Activated naive CD4-positive, alpha-beta T cell treated with anti-CD3 and anti-CD28 coated beads, Interleukin-2, amount 50 U/mL, for 24 hours (primary cell): Measurements from ENCODE around the gene GOSR2.
A peak's percentile ranks its signal among the peaks of the same experiment; 100 is the strongest.

Experiments used
- H3K27ac Mint-ChIP-seq: one replicate; pipeline ENCODE4 v1.8.0; 2021; ENCODE audit warnings: mild to moderate bottlenecking, mixed read lengths
- H3K27me3 Mint-ChIP-seq: one replicate; pipeline ENCODE4 v1.8.0; 2021; ENCODE audit warnings: mixed read lengths
- H3K36me3 Mint-ChIP-seq: one replicate; pipeline ENCODE4 v1.8.0; 2021; ENCODE audit warnings: mixed read lengths
- H3K4me1 Mint-ChIP-seq: one replicate; pipeline ENCODE4 v1.8.0; 2021; ENCODE audit warnings: mixed read lengths
- H3K4me3 Mint-ChIP-seq: one replicate; pipeline ENCODE4 v1.8.0; 2021; ENCODE audit warnings: mild to moderate bottlenecking, mixed read lengths
- H3K9me3 Mint-ChIP-seq: one replicate; pipeline ENCODE4 v1.8.0; 2021; ENCODE audit warnings: mixed read lengths

Gene GOSR2

DNA sequence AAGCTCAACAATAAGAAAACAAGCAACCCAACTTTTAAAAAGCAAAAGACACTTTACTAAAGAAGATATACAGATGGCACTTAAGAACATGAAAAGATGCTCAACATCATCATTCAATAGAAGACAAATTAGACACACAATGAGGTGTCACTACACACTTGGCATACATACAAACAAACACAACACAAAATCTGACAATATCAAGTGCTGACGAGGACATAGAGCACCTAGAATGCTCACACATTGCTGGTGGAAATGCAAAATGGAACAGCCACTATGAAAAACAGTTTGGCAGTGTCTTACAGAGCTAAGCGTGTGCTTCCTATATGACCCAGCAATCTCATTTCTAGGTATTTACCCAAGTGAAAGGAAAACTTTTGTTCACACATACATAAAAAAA, 37.2 kb downstream of the GOSR2 start:
- Mint-ChIP-seq H3K9me3 (peaks cover 10% of the 10 kb centered on the region), H3K4me1 (peaks cover 3% of the 10 kb centered on the region), H3K27me3 (no peaks in the 10 kb centered on the region), H3K36me3 (peaks cover 16% of the 10 kb centered on the region), H3K4me3 (no peak overlapping the region), H3K27ac (no peak overlapping the region)

DNA sequence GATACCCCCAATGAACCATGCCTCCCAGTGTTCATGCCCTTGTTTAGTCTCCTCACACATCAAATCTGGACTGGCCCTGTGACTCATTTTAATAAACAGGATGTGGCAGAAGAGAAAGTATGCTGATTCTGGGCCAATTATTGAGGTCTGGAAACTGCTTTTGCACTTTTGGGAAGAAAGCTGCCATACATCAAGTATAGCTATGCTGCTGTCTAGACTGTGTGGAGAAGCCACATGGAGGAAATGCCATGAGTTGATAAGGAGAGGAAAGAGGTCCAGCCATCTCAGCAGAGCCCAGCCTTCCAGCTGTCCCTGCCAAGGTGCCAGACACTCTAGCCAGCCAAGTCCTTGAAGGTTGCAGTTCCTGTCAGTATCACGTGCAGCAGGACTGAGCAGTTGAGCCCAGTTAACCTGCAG, 39.4 kb downstream of the GOSR2 start:
- peaks cover 13% of the 10 kb centered on the region for H3K36me3 Mint-ChIP-seq
- peaks cover 3% of the 10 kb centered on the region for H3K27me3 Mint-ChIP-seq
- H3K27ac Mint-ChIP-seq = no peak overlapping the region
- peaks cover 3% of the 10 kb centered on the region for H3K4me1 Mint-ChIP-seq
- H3K9me3 Mint-ChIP-seq = peaks cover 10% of the 10 kb centered on the region
- no peak overlapping the region for H3K4me3 Mint-ChIP-seq

DNA sequence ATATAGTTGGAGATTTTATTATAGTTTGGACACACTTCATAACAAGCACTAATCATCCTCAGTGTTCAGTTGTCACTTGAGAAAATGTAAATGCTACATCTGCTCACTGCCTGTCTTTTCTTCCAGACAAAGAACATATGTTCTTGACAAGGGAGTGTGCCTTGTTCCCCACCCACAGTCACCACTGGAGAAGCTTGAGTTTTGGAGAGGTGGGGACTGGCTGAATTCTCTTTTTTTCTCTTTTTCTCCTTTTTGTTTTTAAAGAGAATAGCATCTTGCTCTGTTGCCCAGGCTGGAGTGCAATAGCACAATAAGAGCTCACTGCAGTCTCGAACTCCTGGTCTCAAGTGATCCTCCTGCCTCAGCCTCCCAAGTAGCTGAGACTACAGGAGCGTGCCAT, 40.6 kb downstream of the GOSR2 start:
- Mint-ChIP-seq H3K9me3 (peaks cover 10% of the 10 kb centered on the region), H3K27me3 (peaks cover 6% of the 10 kb centered on the region), H3K4me3 (no peak overlapping the region), H3K4me1 (peaks cover 3% of the 10 kb centered on the region), H3K27ac (no peak overlapping the region), H3K36me3 (peaks cover 18% of the 10 kb centered on the region)

DNA sequence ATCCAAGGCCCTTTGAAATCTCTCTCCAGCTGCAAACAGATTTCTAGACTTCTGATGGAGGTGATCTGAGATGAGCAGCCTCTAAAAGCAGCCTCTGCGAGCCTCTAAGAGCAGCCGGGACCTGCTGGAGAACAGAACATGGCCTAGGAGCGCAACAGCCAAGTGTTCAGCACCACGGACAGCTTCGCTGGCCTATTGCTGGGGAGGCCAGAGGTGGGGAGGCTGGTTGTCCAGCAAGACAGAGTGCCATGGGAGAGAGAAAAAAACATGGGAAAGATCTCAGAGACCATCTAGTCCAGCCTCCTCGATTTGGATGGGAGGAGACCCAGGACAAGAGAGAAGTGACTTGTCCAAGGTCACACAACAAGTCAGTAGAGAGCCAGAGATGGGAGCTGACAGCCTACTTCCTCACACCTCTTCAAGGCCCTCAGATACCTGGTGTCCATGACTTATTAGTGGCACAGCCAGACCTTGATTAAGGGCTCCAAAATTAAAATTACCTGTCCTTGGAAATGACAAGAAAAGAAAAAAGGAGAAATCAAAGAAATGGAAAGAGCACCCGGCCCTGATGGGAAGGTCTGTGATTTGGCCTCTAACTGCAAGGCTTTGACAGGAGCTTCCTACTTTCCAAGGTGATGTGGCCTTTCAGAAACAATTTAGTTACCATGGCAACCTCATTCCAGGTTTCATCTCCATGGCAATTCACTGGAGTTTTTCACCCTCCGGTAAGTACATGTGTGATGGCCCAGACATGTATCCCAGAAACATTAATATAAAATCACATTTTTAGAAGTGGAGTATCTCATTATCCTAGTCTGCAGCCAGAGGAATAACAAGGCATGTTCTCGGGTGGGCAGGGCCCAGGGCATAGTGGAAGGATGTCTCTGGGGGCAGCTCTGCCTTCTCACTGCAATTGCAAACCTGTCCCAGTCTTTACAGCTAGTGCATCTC, 41.6 kb downstream of the GOSR2 start:
- Mint-ChIP-seq H3K36me3 (peaks cover 20% of the 10 kb centered on the region), H3K4me3 (no peak overlapping the region), H3K9me3 (peaks cover 10% of the 10 kb centered on the region), H3K27me3 (peaks cover 6% of the 10 kb centered on the region), H3K4me1 (peaks cover 3% of the 10 kb centered on the region), H3K27ac (no peak overlapping the region)

DNA sequence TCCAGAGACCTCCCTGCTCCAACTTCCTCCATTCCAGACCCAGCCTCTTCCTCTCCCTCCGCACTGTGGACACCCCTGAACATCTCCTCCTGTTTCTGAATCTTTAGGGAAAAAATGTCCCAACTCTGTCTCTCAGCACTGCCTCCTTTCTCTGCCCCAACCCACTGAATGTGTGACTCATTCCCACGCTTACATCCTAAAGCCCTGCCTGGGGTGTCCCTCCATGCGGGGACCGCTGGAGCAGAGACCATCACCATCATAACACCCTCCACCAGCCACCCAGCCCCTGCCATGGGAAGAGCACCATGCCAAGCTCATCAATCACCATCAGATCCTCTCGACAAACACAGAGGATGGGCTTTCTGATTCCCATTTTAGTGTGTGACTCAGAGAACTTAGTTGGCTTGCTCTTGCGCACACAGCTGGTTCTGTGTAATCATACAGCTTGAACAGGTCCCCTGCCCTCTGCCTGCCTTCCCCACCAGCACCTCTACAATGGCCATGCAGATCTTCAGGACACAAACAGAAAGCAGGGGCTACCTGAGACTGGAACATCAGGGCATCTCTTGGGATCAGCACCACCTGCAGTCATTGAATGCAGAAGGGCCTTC, 45.4 kb downstream of the GOSR2 start:
- H3K27me3 Mint-ChIP-seq = peaks cover 6% of the 10 kb centered on the region
- peaks cover 22% of the 10 kb centered on the region for H3K36me3 Mint-ChIP-seq
- no peak overlapping the region for H3K27ac Mint-ChIP-seq
- no peaks in the 10 kb centered on the region for H3K4me1 Mint-ChIP-seq
- H3K4me3 Mint-ChIP-seq = no peak overlapping the region
- no peaks in the 10 kb centered on the region for H3K9me3 Mint-ChIP-seq

DNA sequence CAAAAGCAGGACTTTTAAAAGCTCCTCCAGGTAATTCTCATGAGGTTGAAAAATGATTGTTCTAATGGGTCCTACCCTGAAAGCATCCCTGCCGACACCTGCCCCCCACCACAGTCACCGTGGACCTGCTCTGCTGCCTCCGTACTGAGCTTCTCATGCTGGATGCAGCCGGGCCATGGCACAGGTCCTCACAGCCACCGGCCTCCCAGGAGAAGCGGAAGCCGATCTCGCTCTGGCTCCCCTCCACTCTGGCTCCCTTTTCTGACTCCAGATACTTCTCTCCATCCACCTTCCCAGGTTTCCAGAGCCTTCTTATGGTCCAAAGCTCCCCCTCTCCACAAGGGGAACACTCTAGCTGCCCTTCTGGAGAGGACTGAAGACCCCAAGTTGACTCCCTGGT, 45.9 kb downstream of the GOSR2 start:
- Mint-ChIP-seq H3K4me1 (no peaks in the 10 kb centered on the region), H3K4me3 (no peak overlapping the region), H3K27me3 (peaks cover 6% of the 10 kb centered on the region), H3K36me3 (peaks cover 22% of the 10 kb centered on the region), H3K27ac (no peak overlapping the region), H3K9me3 (no peaks in the 10 kb centered on the region)

DNA sequence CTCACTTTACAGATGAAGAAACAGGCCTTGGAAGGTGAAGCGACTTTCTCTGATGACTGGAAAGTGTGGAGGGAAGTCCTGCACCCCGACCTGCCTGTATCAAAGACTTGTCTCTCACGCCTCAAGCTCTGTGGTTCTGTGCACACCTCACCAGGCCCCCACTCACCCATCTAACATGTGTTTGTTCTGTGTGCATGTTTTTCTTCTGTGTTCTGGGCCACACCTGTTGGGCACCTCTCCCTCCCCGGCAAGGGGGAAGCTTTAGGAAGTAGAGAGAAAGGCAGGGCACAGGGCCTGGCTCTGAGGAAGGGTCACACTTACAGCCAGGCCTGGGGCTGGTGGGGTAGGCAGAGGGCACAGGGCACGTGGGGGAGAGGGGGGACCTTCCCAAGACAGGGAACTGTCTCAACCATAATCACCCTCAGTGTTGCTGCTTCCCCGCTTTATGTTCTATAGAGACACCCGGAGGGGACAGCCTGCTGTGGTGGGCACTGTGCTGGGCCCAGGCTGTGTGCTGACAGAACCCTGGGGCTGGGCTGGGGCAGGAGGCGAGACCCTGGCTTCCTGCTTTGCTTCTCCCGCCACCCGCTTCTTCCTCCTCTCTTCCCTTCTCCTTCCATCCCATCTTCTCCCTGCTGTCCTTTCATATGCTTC, 48.8 kb downstream of the GOSR2 start:
- Mint-ChIP-seq H3K36me3 (peaks cover 26% of the 10 kb centered on the region), H3K4me3 (no peak overlapping the region)

DNA sequence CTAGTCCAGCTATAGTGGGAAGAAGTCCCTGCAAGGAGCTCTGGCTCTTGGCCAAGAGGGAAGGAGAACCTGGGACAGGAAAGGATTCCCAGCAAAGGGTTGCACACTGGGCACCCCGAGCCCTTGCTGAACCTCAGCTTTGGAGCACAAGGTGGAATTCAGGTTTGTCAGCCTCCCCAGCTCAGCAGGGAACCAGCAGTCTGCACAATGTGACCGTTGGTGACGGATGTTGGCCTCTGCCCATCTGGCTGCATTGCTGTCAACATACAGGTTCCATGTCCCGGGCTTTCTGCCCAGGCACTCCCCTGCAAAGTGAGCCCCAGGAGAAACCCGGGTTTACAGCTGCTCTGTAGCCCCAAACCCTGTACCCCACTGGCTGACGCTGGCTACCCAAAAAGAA, 49.4 kb downstream of the GOSR2 start:
- Mint-ChIP-seq H3K4me1 (no peaks in the 10 kb centered on the region), H3K36me3 (peaks cover 24% of the 10 kb centered on the region), H3K27me3 (peaks cover 15% of the 10 kb centered on the region), H3K4me3 (no peak overlapping the region), H3K27ac (no peak overlapping the region), H3K9me3 (no peaks in the 10 kb centered on the region)

More for the DNA sequence above, 48.8 kb downstream of the GOSR2 start:
- Mint-ChIP-seq H3K4me1 (no peaks in the 10 kb centered on the region), H3K27ac (no peak overlapping the region), H3K9me3 (no peaks in the 10 kb centered on the region), H3K27me3 (peaks cover 9% of the 10 kb centered on the region)

DNA sequence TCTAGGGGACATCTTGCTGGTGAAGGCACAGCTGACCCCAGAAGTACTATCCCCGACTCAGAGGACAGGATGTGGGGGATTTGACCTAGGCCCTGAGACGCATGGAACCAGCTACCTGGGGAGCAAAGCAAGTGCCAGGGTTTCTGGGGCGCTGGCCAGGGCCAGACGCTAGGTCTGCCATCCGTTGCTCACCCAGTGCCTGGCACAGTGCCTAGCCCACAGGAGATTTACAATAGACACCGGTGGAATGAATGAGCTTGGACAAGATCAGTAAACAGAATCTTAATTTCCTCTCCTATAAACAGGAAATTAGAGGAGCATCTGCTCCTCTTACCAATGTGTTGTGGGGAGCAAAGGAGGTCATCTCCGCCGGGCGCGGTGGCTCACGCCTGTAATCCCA, 51.1 kb downstream of the GOSR2 start:
- Mint-ChIP-seq H3K4me1 (peaks cover 7% of the 10 kb centered on the region), H3K36me3 (peaks cover 15% of the 10 kb centered on the region), H3K4me3 (no peak overlapping the region), H3K27me3 (peaks cover 21% of the 10 kb centered on the region), H3K27ac (no peak overlapping the region), H3K9me3 (no peaks in the 10 kb centered on the region)

DNA sequence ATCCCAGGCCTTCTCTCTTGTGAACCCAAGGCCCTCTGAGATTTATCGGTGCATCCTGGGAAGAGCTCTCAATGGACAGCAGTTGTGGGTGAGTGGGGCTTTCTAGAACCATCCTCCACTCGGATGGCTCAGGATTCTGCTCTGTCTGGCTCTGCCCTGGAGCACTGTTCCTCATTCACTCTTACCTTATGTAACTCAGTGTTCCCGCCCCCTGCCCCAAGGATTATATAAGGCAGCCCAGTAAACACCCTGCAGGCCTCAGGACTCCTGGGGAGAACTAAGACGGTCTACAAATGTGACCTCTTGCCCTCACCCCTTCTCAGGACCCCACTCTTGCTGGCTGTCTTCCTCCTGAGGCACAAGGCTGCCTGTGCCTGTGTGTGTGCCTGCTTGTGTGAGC, 52.3 kb downstream of the GOSR2 start:
- H3K27me3 Mint-ChIP-seq = peaks cover 25% of the 10 kb centered on the region
- H3K27ac Mint-ChIP-seq = no peak overlapping the region
- H3K9me3 Mint-ChIP-seq = no peaks in the 10 kb centered on the region
- no peak overlapping the region for H3K4me3 Mint-ChIP-seq
- peaks cover 14% of the 10 kb centered on the region for H3K4me1 Mint-ChIP-seq
- H3K36me3 Mint-ChIP-seq = peaks cover 10% of the 10 kb centered on the region

DNA sequence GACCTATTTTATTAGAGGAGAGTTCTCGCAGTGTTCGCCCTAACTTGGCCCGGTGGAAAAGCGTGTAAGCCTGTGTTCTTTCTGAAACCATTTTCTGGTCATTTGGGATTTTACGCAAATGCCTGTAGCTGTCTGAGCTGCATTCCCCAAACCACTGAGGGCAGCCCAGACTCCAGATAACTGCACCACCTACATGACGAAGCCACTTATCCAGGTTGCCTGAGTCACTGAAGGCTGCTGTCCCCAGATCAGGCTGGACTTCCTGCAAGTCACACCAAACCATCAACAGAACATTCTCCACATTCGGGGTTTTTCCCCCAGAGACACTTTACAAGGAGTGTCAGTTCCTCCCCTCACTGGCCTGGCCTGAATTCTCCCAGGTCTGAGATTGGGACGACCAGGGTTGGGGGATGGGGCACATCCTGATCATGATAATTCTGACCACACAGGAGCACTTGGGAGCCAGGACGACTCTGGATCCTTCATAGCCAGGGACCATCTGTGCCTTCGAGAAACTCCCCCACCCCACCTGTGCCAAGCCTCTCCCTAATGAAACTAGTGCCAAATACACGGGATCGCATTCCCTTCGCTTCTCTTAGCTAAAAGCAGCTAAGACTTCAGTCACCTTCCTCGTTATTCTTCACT, 53.8 kb downstream of the GOSR2 start:
- Mint-ChIP-seq H3K27ac (no peak overlapping the region), H3K36me3 (peaks cover 8% of the 10 kb centered on the region), H3K4me1 (peaks cover 16% of the 10 kb centered on the region), H3K4me3 (no peak overlapping the region), H3K9me3 (no peaks in the 10 kb centered on the region), H3K27me3 (peaks cover 30% of the 10 kb centered on the region)

DNA sequence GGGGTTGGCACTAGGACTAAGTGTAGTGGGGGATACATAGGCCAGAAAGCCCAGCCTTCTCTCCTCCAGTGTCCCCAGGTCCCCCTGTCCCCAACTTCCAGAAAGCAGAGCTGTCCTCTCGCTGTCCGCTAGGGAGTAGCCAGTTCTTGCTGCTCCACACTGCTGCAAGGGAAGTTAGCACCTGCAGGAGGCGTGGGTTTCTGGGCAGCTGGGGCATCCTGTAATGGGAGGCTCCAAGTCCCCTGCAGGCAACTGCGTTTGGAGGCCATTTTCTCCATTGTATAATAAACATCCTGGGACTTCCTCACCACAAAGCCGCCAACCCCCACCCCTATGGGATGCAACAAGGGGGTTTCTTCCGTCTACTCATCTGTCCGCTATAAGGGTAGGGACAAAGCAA, 54.4 kb downstream of the GOSR2 start:
- no peak overlapping the region for H3K27ac Mint-ChIP-seq
- H3K4me3 Mint-ChIP-seq = peak overlapping the region; percentile 88
- peaks cover 16% of the 10 kb centered on the region for H3K4me1 Mint-ChIP-seq
- H3K27me3 Mint-ChIP-seq = peaks cover 30% of the 10 kb centered on the region
- no peaks in the 10 kb centered on the region for H3K9me3 Mint-ChIP-seq
- peaks cover 8% of the 10 kb centered on the region for H3K36me3 Mint-ChIP-seq

DNA sequence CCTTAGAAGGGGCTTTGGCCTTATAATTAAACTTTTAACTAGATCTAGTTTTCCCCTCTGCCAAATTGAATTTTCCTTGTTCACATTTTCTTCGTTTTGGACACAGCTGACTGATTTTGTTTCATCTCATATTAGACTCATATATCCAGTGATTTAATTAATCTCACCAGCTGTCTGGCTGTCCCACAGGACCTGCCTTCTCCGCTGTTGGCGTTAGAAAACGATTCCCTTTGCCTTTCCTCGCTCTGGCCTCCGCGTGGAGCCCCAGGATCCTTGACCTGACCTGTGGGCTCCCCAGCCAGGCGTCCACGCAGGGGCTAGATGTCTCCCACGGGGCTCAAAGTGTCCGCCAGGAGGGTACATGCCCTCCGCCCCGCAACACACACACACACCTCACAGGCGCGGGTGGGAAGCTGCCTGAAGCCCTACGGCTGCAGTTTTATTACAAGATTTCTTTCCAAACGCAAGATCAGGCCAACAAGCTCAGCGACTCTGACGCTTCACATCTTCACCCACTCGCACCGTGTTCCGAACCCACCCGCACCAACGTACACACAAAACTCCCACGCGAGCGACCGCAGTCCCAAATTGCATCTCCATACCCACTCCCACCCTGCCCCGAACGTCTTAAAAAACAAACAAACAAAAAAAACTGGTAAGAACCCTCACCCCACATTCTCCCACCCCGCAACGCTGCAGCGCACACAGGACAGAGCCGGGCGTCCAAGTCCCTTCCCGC, 55.0 kb downstream of the GOSR2 start:
- Mint-ChIP-seq H3K36me3 (peaks cover 8% of the 10 kb centered on the region), H3K27me3 (peaks cover 30% of the 10 kb centered on the region), H3K4me1 (peaks cover 16% of the 10 kb centered on the region), H3K9me3 (no peaks in the 10 kb centered on the region), H3K27ac (no peak overlapping the region), H3K4me3 (peak overlapping the region; percentile 88)

DNA sequence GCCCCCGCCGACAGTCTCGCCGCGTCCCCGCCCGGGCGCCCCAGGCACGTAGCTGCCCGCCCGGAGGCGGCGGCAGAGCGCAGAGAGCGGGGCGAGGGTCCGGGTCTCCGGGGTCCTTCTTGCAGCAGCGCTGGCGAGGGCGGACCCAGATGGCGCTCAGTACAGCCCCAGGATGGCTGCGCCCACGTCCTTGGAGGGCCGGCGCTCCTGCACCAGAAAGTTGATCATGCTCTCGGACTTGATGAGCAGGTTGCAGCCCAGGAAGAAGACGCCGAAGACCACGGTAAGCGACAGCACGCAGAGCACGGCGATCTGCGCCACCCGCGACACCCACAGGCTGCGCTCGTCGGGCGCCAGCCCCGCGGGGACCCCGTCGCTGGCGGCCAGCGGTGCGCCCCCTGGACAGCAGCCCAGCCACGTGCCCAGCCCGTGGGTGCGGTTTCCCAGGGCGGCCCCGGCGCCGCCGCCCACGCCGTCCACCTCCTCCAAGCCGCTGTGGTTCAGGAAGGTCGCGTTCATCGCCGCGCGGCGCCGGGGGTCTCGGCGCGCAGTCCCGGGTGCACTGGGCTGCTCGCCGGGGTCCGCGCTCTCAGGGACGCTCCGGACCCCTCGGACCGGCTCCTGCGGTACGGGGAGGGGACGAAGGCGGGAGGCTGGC, 55.7 kb downstream of the GOSR2 start:
- Mint-ChIP-seq H3K4me3 (peak overlapping the region; percentile 42), H3K36me3 (peaks cover 8% of the 10 kb centered on the region), H3K9me3 (no peaks in the 10 kb centered on the region), H3K27me3 (peaks cover 30% of the 10 kb centered on the region), H3K27ac (no peak overlapping the region), H3K4me1 (peaks cover 16% of the 10 kb centered on the region)
